ENCODE measurements around the gene DUSP5.

The DUSP5 gene

GRCh38 chr10:110546499-110547110 is 48.9 kb downstream of the DUSP5 start:
- DNase-seq (ENCODE audit: low read depth, low spot score): no peak
- no peaks in the 10 kb centered on the region for H3K9me3 ChIP-seq (ENCODE audit: control insufficient read depth, insufficient read depth, low read length)
- no peak overlapping the region for H3K27ac ChIP-seq (ENCODE audit: low read length)
- H3K4me1 ChIP-seq (ENCODE audit: control insufficient read depth, insufficient read depth, low read length): no peaks in the 10 kb centered on the region
- WGBS (ENCODE audit: insufficient coverage, insufficient read length): no CpG with 5 or more reads among the region's 7 CpGs
- H3K36me3 ChIP-seq (ENCODE audit: control insufficient read depth, insufficient read depth, low read length): no peaks in the 10 kb centered on the region
- H3K27me3 ChIP-seq (ENCODE audit: control insufficient read depth, insufficient read depth, low read length): no peaks in the 10 kb centered on the region
- no peak overlapping the region for H3K4me3 ChIP-seq (ENCODE audit: low read length)

GRCh38 chr10:110547139-110547761 is 49.5 kb downstream of the DUSP5 start:
- H3K4me3 ChIP-seq (ENCODE audit: low read length): no peak overlapping the region
- H3K9me3 ChIP-seq (ENCODE audit: control insufficient read depth, insufficient read depth, low read length): no peaks in the 10 kb centered on the region
- WGBS (ENCODE audit: insufficient coverage, insufficient read length): no CpG with 5 or more reads among the region's 8 CpGs
- H3K36me3 ChIP-seq (ENCODE audit: control insufficient read depth, insufficient read depth, low read length): no peaks in the 10 kb centered on the region
- no peak for DNase-seq (ENCODE audit: low read depth, low spot score)
- H3K27me3 ChIP-seq (ENCODE audit: control insufficient read depth, insufficient read depth, low read length): no peaks in the 10 kb centered on the region
- H3K4me1 ChIP-seq (ENCODE audit: control insufficient read depth, insufficient read depth, low read length): no peaks in the 10 kb centered on the region
- H3K27ac ChIP-seq (ENCODE audit: low read length): no peak overlapping the region

GRCh38 chr10:110548002-110548401 is 50.3 kb downstream of the DUSP5 start:
- H3K4me1 ChIP-seq (ENCODE audit: control insufficient read depth, insufficient read depth, low read length): no peaks in the 10 kb centered on the region
- H3K36me3 ChIP-seq (ENCODE audit: control insufficient read depth, insufficient read depth, low read length): no peaks in the 10 kb centered on the region
- no peaks in the 10 kb centered on the region for H3K9me3 ChIP-seq (ENCODE audit: control insufficient read depth, insufficient read depth, low read length)
- no CpG with 5 or more reads among the region's 5 CpGs for WGBS (ENCODE audit: insufficient coverage, insufficient read length)
- H3K4me3 ChIP-seq (ENCODE audit: low read length): no peak overlapping the region
- DNase-seq (ENCODE audit: low read depth, low spot score): no peak
- H3K27me3 ChIP-seq (ENCODE audit: control insufficient read depth, insufficient read depth, low read length): no peaks in the 10 kb centered on the region
- H3K27ac ChIP-seq (ENCODE audit: low read length): no peak overlapping the region

- H3K9me3 ChIP-seq (ENCODE audit: control insufficient read depth, insufficient read depth, low read length): no peaks in the 10 kb centered on the region
- H3K36me3 ChIP-seq (ENCODE audit: control insufficient read depth, insufficient read depth, low read length): no peaks in the 10 kb centered on the region
- no peaks in the 10 kb centered on the region; the same call in 1 of the 2 replicates for H3K4me1 ChIP-seq (ENCODE audit: control insufficient read depth, insufficient read depth, low read length)
- H3K4me3 ChIP-seq (ENCODE audit: low read length): no peak overlapping the region
- H3K27ac ChIP-seq (ENCODE audit: low read length): no peak overlapping the region
- no peaks in the 10 kb centered on the region for H3K27me3 ChIP-seq (ENCODE audit: control insufficient read depth, insufficient read depth, low read length)
- no peak for DNase-seq (ENCODE audit: low read depth, low spot score)
- no CpG with 5 or more reads among the region's 5 CpGs for WGBS (ENCODE audit: insufficient coverage, insufficient read length)
Observed at GRCh38 chr10:110549211-110549610, 51.5 kb downstream of the DUSP5 start.

GRCh38 chr10:110553905-110554304 is 56.2 kb downstream of the DUSP5 start:
- H3K27me3 ChIP-seq (ENCODE audit: control insufficient read depth, insufficient read depth, low read length): no peaks in the 10 kb centered on the region
- H3K36me3 ChIP-seq (ENCODE audit: control insufficient read depth, insufficient read depth, low read length): no peaks in the 10 kb centered on the region
- DNase-seq (ENCODE audit: low read depth, low spot score): no peak
- WGBS (ENCODE audit: insufficient coverage, insufficient read length): no CpG with 5 or more reads among the region's 2 CpGs
- H3K9me3 ChIP-seq (ENCODE audit: control insufficient read depth, insufficient read depth, low read length): no peaks in the 10 kb centered on the region
- H3K4me3 ChIP-seq (ENCODE audit: low read length): no peak overlapping the region
- no peak overlapping the region for H3K27ac ChIP-seq (ENCODE audit: low read length)
- H3K4me1 ChIP-seq (ENCODE audit: control insufficient read depth, insufficient read depth, low read length): no peaks in the 10 kb centered on the region; the same call in 1 of the 2 replicates

GRCh38 chr10:110556296-110556695 is 58.6 kb downstream of the DUSP5 start:
- Histone ChIP-seq H3K4me3 (ENCODE audit: low read length) (no peak overlapping the region), H3K36me3 (ENCODE audit: control insufficient read depth, insufficient read depth, low read length) (no peaks in the 10 kb centered on the region), H3K27ac (ENCODE audit: low read length) (no peak overlapping the region), H3K9me3 (ENCODE audit: control insufficient read depth, insufficient read depth, low read length) (no peaks in the 10 kb centered on the region), H3K27me3 (ENCODE audit: control insufficient read depth, insufficient read depth, low read length) (no peaks in the 10 kb centered on the region), H3K4me1 (ENCODE audit: control insufficient read depth, insufficient read depth, low read length) (no peaks in the 10 kb centered on the region; the same call in 1 of the 2 replicates)
- WGBS (ENCODE audit: insufficient coverage, insufficient read length): no CpG with 5 or more reads among the region's 1 CpG
- DNase-seq (ENCODE audit: low read depth, low spot score): no peak

GRCh38 chr10:110556969-110557601 is 59.4 kb downstream of the DUSP5 start:
- Histone ChIP-seq H3K4me3 (ENCODE audit: low read length) (no peak overlapping the region), H3K36me3 (ENCODE audit: control insufficient read depth, insufficient read depth, low read length) (no peaks in the 10 kb centered on the region), H3K9me3 (ENCODE audit: control insufficient read depth, insufficient read depth, low read length) (no peaks in the 10 kb centered on the region), H3K4me1 (ENCODE audit: control insufficient read depth, insufficient read depth, low read length) (no peaks in the 10 kb centered on the region; the same call in 1 of the 2 replicates), H3K27me3 (ENCODE audit: control insufficient read depth, insufficient read depth, low read length) (no peaks in the 10 kb centered on the region), H3K27ac (ENCODE audit: low read length) (no peak overlapping the region)
- DNase-seq (ENCODE audit: low read depth, low spot score): no peak
- WGBS (ENCODE audit: insufficient coverage, insufficient read length): no CpG with 5 or more reads among the region's 9 CpGs

GRCh38 chr10:110558041-110558440 is 60.3 kb downstream of the DUSP5 start:
- Histone ChIP-seq H3K27ac (ENCODE audit: low read length) (no peak overlapping the region), H3K9me3 (ENCODE audit: control insufficient read depth, insufficient read depth, low read length) (no peaks in the 10 kb centered on the region), H3K4me3 (ENCODE audit: low read length) (no peak overlapping the region), H3K4me1 (ENCODE audit: control insufficient read depth, insufficient read depth, low read length) (no peaks in the 10 kb centered on the region; the same call in 1 of the 2 replicates), H3K27me3 (ENCODE audit: control insufficient read depth, insufficient read depth, low read length) (no peaks in the 10 kb centered on the region), H3K36me3 (ENCODE audit: control insufficient read depth, insufficient read depth, low read length) (no peaks in the 10 kb centered on the region)
- WGBS (ENCODE audit: insufficient coverage, insufficient read length): 100% methylated on average over 1 of the region's 3 CpGs
- DNase-seq (ENCODE audit: low read depth, low spot score): no peak

- DNase-seq (ENCODE audit: low read depth, low spot score): no peak
- H3K27me3 ChIP-seq (ENCODE audit: control insufficient read depth, insufficient read depth, low read length): no peaks in the 10 kb centered on the region
- H3K4me3 ChIP-seq (ENCODE audit: low read length): no peak overlapping the region
- H3K27ac ChIP-seq (ENCODE audit: low read length): no peak overlapping the region
- WGBS (ENCODE audit: insufficient coverage, insufficient read length): no CpG with 5 or more reads among the region's 8 CpGs
- no peaks in the 10 kb centered on the region for H3K36me3 ChIP-seq (ENCODE audit: control insufficient read depth, insufficient read depth, low read length)
- no peaks in the 10 kb centered on the region for H3K4me1 ChIP-seq (ENCODE audit: control insufficient read depth, insufficient read depth, low read length)
- H3K9me3 ChIP-seq (ENCODE audit: control insufficient read depth, insufficient read depth, low read length): no peaks in the 10 kb centered on the region
Observed at GRCh38 chr10:110560012-110560411, 62.3 kb downstream of the DUSP5 start.

Measured in iPS DF 6.9 (cell line).